Measurements from ENCODE around the gene PRMT5.
A peak's percentile ranks its signal among the peaks of the same experiment; 100 is the strongest.

PRMT5 gene

DNA sequence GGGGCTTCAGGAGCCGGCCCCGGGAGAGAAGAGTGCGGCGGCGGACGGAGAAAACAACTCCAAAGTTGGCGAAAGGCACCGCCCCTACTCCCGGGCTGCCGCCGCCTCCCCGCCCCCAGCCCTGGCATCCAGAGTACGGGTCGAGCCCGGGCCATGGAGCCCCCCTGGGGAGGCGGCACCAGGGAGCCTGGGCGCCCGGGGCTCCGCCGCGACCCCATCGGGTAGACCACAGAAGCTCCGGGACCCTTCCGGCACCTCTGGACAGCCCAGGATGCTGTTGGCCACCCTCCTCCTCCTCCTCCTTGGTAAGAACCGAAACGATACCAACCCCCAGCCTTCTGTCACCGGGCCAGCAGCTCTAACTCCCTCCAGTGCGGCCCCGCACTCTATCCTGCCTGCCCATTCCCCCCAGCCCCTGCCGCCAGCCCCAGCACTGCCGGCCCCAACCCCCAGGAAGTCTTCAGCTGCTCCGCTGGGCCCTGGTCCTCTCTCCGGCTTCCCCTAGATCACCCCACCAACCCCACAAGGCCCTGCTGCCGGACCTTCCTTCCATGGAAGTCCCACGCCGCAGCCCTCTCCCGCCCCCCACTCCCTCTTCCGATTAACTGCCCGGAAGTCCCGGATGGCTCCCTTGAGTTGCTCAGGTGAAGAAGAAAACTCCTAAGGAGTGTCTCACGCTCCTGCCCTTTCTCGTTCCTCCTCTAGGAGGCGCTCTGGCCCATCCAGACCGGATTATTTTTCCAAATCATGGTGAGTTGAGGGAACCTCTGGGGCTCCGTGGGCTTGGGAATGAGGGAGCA is 56.9 kb downstream of the PRMT5 start:
- no peaks in the 10 kb centered on the region for H3K27me3 Mint-ChIP-seq
- peak; percentile 82 for DNase-seq
- H3K4me1 Mint-ChIP-seq = peaks cover 37% of the 10 kb centered on the region
- peak overlapping the region; percentile 95 for H3K4me3 Mint-ChIP-seq
- peaks cover 32% of the 10 kb centered on the region for H3K36me3 Mint-ChIP-seq
- H3K27ac Mint-ChIP-seq = peak overlapping the region; percentile 97
- CTCF ChIA-PET = interaction anchor here (0.8 to 6.3 kb wide), 19 partner anchors 11 to 130 kb away, joined by 3 to 115 read pairs (median 4); partner anchors contain the start of genes MRPL52, PRMT5 and REM2
- H3K9me3 Mint-ChIP-seq = no peaks in the 10 kb centered on the region

DNA sequence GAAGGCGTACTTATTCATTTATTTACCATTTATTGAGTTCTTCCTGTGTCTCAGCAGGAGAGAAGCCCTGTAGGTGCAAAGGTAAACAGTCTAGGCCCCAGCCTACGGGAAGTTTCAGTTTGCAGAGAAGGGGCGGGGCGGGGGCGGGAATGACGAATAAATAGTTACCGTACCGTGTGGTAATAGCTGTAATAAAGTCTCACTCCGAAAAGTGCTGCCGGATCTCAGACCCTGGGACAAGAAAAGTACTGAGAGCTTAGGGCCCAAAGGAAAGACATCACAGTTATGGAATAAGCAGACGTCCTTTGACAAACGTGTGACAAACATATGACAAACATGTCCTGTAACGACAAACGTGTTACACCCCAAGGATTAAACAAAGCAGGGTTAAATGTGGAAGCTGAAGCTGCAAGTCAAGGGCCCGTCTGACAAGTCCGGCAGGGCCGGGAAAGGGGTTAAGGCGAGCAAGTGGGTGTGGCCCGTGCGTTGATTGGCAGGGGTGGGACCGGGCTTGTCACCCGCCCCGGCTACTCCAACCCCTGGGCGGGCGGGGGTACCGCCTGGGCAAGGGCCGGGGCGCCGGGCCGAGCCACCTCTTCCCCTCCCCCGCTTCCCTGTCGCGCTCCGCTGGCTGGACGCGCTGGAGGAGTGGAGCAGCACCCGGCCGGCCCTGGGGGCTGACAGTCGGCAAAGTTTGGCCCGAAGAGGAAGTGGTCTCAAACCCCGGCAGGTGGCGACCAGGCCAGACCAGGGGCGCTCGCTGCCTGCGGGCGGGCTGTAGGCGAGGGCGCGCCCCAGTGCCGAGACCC is 57.7 kb downstream of the PRMT5 start, which contains the start of gene LRP10:
Gene LRP10, plus strand, starts transcription at position 517 of the 809 bp plus-strand sequence. CDS start 564 bp downstream, outside the sequence.
- CTCF ChIA-PET = interaction anchor here (0.7 to 6.3 kb wide), 12 partner anchors 12 to 302 kb away, joined by 3 to 115 read pairs (median 6); partner anchors contain the start of genes MRPL52, PRMT5 and REM2
- peaks cover 37% of the 10 kb centered on the region for H3K4me1 Mint-ChIP-seq
- H3K27ac Mint-ChIP-seq = peak within 1 kb of the TSS; percentile 97
- peak; percentile 88 for DNase-seq
- peaks cover 4% of the 10 kb centered on the region for H3K27me3 Mint-ChIP-seq
- H3K4me3 Mint-ChIP-seq = peak within 1 kb of the TSS; percentile 95
- H3K36me3 Mint-ChIP-seq = peaks cover 24% of the 10 kb centered on the region
- H3K9me3 Mint-ChIP-seq = no peaks in the 10 kb centered on the region

DNA sequence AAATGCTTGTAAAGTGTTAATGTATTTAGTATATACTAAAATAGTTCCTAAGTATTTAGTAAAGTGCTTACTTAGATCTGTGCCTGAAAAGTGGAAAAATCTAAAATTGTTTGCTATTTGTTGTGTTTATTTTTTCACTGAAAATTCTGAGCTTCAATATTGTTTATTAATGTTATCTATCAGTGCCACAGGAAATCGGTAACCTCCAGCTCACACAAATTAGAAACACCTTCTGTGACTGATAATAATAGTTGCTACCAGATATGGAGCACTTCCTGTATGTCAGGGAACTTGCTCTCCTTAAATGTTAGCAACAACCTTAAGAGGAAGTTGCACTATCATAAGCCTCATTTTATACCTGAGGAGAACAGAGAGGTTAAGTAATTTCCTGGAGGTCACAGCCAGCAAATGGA is 58.4 kb downstream of the PRMT5 start:
- DNase-seq = no peak
- peaks cover 18% of the 10 kb centered on the region for H3K36me3 Mint-ChIP-seq
- H3K4me3 Mint-ChIP-seq = peak overlapping the region; percentile 95
- H3K4me1 Mint-ChIP-seq = peaks cover 37% of the 10 kb centered on the region
- CTCF ChIA-PET = interaction anchor here (0.5 to 6.3 kb wide), 5 partner anchors 15 to 301 kb away, joined by 3 to 115 read pairs (median 5); partner anchors contain the start of gene REM2
- H3K27ac Mint-ChIP-seq = peak overlapping the region; percentile 97
- peaks cover 4% of the 10 kb centered on the region for H3K27me3 Mint-ChIP-seq
- no peaks in the 10 kb centered on the region for H3K9me3 Mint-ChIP-seq

Measured in activated naive CD4-positive, alpha-beta T cell treated with anti-CD3 and anti-CD28 coated beads, Interleukin-2, amount 10 ng/mL, durations not matched to agents 7 days and 5 days (primary cell).